ENCODE data around the gene DDX25.

Gene DDX25

GRCh38 chr11:125942771-125943428 is 38.6 kb downstream of the DDX25 start:
- TF ChIP-seq, protein P1, sequence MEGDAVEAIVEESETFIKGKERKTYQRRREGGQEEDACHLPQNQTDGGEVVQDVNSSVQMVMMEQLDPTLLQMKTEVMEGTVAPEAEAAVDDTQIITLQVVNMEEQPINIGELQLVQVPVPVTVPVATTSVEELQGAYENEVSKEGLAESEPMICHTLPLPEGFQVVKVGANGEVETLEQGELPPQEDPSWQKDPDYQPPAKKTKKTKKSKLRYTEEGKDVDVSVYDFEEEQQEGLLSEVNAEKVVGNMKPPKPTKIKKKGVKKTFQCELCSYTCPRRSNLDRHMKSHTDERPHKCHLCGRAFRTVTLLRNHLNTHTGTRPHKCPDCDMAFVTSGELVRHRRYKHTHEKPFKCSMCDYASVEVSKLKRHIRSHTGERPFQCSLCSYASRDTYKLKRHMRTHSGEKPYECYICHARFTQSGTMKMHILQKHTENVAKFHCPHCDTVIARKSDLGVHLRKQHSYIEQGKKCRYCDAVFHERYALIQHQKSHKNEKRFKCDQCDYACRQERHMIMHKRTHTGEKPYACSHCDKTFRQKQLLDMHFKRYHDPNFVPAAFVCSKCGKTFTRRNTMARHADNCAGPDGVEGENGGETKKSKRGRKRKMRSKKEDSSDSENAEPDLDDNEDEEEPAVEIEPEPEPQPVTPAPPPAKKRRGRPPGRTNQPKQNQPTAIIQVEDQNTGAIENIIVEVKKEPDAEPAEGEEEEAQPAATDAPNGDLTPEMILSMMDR (IDR thresholded peaks at IDR 0.05), result no peak

GRCh38 chr11:125943661-125944349 is 39.5 kb downstream of the DDX25 start:
- TF ChIP-seq, protein P1 (IDR thresholded peaks at IDR 0.05), result no peak

- TF ChIP-seq, protein P1 (IDR thresholded peaks at IDR 0.05), result no peak
Observed at GRCh38 chr11:125944350-125945010, 40.2 kb downstream of the DDX25 start.

DNA sequence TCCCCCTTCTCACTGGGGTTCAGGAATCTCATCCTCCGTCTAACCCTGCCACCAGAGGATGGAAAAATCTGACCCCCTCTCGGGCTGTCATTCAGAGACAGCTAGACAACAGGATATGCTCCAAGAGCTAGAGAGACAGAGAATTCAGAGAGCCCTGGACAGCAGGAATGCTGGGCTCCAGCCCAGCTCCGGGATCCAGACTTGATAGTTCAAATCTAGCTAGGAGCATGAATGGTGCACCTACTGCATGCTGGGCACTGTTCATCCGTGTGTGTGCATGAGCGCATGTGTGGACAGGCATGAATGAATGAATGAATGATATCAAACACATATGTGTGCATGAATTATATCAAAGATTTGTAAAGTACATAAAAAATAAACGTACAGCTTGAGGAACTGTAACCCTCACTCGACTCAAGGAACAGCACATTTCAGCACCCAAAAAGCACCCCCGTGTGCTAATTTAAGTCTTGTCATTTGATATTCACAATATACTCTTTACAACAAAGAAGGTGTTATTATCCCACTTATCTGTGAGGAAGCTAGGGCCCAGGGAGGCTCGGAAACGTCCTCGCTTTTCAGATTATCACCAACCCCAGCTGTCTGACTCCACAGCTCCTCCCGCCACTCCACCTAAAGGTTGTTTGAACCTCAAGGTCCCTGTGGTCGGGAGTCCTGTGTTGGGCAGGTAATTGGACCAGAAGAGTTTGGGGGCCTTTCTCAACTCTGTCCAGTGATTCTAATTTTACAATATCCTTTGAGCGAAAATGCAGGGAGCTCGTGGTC is 40.9 kb downstream of the DDX25 start:
- TF ChIP-seq, protein P1 (IDR thresholded peaks at IDR 0.05), result no peak

DNA sequence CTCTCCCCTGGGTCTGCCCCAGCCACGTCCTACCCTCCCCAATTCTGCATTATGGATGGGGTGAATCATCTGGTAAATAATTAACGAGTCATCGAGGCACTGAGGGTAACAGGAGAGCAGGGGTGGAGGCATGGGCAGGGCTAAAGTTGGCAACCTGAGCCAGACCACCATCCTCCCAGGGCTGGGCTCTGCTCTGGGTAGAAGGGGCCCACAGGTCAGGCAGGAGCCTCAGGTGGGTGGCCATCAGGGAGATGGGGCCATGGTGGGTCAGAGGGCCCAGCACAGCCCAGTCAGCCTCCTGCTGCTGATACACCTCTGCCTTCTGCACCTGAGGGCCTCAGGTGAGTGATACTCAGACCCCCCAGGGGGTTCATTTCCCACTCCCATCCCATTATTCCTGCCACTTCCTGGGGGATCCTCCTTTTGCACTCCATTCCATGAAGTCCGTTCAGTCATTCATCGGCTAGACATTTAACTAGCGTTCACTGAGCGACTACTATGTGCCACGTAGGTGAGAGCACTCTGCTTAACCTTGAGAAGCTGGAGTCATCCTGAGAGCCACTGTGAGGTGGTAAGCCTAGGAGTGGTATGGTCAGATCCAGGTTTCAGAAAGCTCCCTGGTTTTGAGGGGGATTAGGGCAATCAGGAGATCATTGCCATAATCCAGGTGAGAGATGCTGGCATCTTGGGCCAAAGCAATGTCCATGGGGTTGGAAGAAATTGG is 41.7 kb downstream of the DDX25 start, which contains the start of gene VSIG10L2:
Gene VSIG10L2 (plus strand): TSS at position 248 of the 724 bp plus-strand sequence. CDS start 12 bp downstream, at position 260.
- TF ChIP-seq, protein P1 (IDR thresholded peaks at IDR 0.05), result no peak

GRCh38 chr11:125946712-125947418 is 42.6 kb downstream of the DDX25 start:
- TF ChIP-seq, protein P1 (IDR thresholded peaks at IDR 0.05), result no peak

Measured in LNCAP (cell line).